DOHH2 (cell line): ENCODE data around the gene KDF1.

Experiments
- H3F3A ChIP-seq: fragments of 200-600 bp; sonication (generic), shearing (Covaris generic); 2 replicates; pipeline ENCODE4 v1.6.0; 2016; ENCODE audit warnings: antibody characterized with exemption, mild to moderate bottlenecking; ENCODE audit not compliant: control insufficient read depth, insufficient read depth
- H3K27ac ChIP-seq: fragments of 200-600 bp; sonication (generic); 2 replicates; pipeline ENCODE4 v1.5.1; 2014; ENCODE audit warnings: low read depth, mild to moderate bottlenecking, low read length, moderate library complexity
- H3K27me3 ChIP-seq: fragments of 200-600 bp; sonication (generic); 2 replicates; pipeline ENCODE4 v1.6.1; 2014; ENCODE audit warnings: mild to moderate bottlenecking, low read length, mixed read lengths; ENCODE audit not compliant: control insufficient read depth
- H3K36me3 ChIP-seq: fragments of 200-600 bp; sonication (generic); 2 replicates; pipeline ENCODE4 v1.6.1; 2014; ENCODE audit warnings: mild to moderate bottlenecking, low read length, moderate library complexity, mixed read lengths; ENCODE audit not compliant: control insufficient read depth
- H3K4me1 ChIP-seq: fragments of 200-600 bp; sonication (generic); 2 replicates; pipeline ENCODE4 v1.6.1; 2014; ENCODE audit warnings: mild to moderate bottlenecking, low read length, mixed read lengths; ENCODE audit not compliant: control insufficient read depth
- H3K4me2 ChIP-seq: fragments of 200-600 bp; sonication (generic); 2 replicates; pipeline ENCODE4 v1.6.0; 2014; ENCODE audit warnings: mild to moderate bottlenecking, low read length, moderate library complexity
- H3K4me3 ChIP-seq: fragments of 200-600 bp; sonication (generic); 2 replicates; pipeline ENCODE4 v1.5.1; 2014; ENCODE audit warnings: mild to moderate bottlenecking, low read length, mixed read lengths
- H3K79me2 ChIP-seq: fragments of 200-600 bp; sonication (generic); 2 replicates; pipeline ENCODE4 v1.6.1; 2014; ENCODE audit warnings: mild to moderate bottlenecking, low read length, mixed read lengths; ENCODE audit not compliant: control insufficient read depth
- H3K9me2 ChIP-seq: fragments of 200-600 bp; sonication (generic); replicated peaks from 2 replicates; pipeline ENCODE4 v1.6.1; 2014; ENCODE audit warnings: mild to moderate bottlenecking, low read length, mixed read lengths; ENCODE audit not compliant: control insufficient read depth
- H3K9me3 ChIP-seq: fragments of 200-600 bp; sonication (generic); 2 replicates; pipeline ENCODE4 v1.6.1; 2014; ENCODE audit warnings: antibody characterized with exemption, low read length, mixed read lengths; ENCODE audit not compliant: control insufficient read depth, insufficient read depth
- H4K20me1 ChIP-seq: fragments of 200-600 bp; sonication (generic); 2 replicates; pipeline ENCODE4 v1.6.0; 2014; ENCODE audit warnings: low read depth, mild to moderate bottlenecking, antibody characterized with exemption, low read length, moderate library complexity; ENCODE audit not compliant: control insufficient read depth, insufficient read depth
- EZH2phosphoT487 ChIP-seq: fragments of 200-600 bp; sonication (generic); IDR thresholded peaks from 2 replicates; pipeline ENCODE4 v1.6.1; 2017; ENCODE audit warnings: borderline replicate concordance, mild to moderate bottlenecking, antibody characterized with exemption, low read length, moderate library complexity, mixed read lengths
- TF ChIP-seq, protein P1 (sequence below): fragments of 200-600 bp; sonication (generic); IDR thresholded peaks from one replicate; pipeline ENCODE4 v1.5.1; 2014; ENCODE audit warnings: antibody characterized with exemption, mild to moderate bottlenecking, low read depth, low read length; ENCODE audit not compliant: poor library complexity, severe bottlenecking

Gene KDF1

GRCh38 chr1:27000817-27001460 is 40.7 kb upstream of the KDF1 start:
- Histone ChIP-seq H3K27me3 (peaks cover 34% of the 10 kb centered on the region), H3K4me1 (peaks cover 14% of the 10 kb centered on the region), H3K79me2 (no peaks in the 10 kb centered on the region), H3F3A (no peaks in the 10 kb centered on the region), H3K4me3 (no peak overlapping the region), H4K20me1 (no peaks in the 10 kb centered on the region), H3K4me2 (no peak overlapping the region), H3K27ac (no peak overlapping the region), H3K9me3 (no peaks in the 10 kb centered on the region), H3K36me3 (no peaks in the 10 kb centered on the region), H3K9me2 (no peaks in the 10 kb centered on the region)
- no peak for TF ChIP-seq EZH2phosphoT487
- TF ChIP-seq, protein P1, sequence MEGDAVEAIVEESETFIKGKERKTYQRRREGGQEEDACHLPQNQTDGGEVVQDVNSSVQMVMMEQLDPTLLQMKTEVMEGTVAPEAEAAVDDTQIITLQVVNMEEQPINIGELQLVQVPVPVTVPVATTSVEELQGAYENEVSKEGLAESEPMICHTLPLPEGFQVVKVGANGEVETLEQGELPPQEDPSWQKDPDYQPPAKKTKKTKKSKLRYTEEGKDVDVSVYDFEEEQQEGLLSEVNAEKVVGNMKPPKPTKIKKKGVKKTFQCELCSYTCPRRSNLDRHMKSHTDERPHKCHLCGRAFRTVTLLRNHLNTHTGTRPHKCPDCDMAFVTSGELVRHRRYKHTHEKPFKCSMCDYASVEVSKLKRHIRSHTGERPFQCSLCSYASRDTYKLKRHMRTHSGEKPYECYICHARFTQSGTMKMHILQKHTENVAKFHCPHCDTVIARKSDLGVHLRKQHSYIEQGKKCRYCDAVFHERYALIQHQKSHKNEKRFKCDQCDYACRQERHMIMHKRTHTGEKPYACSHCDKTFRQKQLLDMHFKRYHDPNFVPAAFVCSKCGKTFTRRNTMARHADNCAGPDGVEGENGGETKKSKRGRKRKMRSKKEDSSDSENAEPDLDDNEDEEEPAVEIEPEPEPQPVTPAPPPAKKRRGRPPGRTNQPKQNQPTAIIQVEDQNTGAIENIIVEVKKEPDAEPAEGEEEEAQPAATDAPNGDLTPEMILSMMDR, result no peak

GRCh38 chr1:27000090-27000816 is 40.0 kb upstream of the KDF1 start:
- no peaks in the 10 kb centered on the region for H4K20me1 ChIP-seq
- H3K27me3 ChIP-seq, result peaks cover 41% of the 10 kb centered on the region
- H3K9me2 ChIP-seq, result no peaks in the 10 kb centered on the region
- H3F3A ChIP-seq, result no peaks in the 10 kb centered on the region
- no peak for TF ChIP-seq EZH2phosphoT487
- TF ChIP-seq, protein P1, result no peak
- H3K4me2 ChIP-seq, result no peak overlapping the region
- H3K36me3 ChIP-seq, result no peaks in the 10 kb centered on the region
- peaks cover 14% of the 10 kb centered on the region for H3K4me1 ChIP-seq
- H3K4me3 ChIP-seq, result no peak overlapping the region
- H3K79me2 ChIP-seq, result no peaks in the 10 kb centered on the region
- no peaks in the 10 kb centered on the region for H3K9me3 ChIP-seq
- no peak overlapping the region for H3K27ac ChIP-seq

DNA sequence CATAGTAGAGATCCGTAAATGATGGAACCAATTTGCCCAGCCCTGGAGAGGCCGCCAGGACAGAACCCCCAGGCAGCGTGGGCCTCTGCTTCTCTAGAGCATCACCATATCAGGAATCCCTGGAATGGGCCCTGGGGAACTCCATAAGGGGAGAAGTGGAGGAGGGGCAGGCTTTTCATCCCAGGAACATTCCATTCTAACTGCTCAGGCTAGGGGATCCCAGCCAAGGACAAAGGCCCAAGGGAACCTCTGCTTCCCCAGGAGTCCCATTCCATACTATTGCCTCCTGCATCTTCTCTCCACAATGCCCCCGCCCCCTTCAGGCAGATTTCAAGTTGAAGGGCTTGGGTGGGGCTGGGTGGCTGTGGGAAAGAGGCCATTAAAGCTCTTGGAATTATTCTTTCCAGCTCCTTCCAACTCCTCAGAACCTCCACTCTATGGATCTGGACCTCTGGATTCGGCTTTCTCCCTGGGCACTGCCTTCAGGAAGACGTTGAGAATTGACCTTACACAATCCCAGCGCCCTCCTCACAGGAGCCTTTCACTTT is 39.2 kb upstream of the KDF1 start:
- H3K4me2 ChIP-seq, result no peak overlapping the region
- no peaks in the 10 kb centered on the region for H3F3A ChIP-seq
- TF ChIP-seq, protein P1, result no peak
- TF ChIP-seq EZH2phosphoT487, result no peak
- H3K9me2 ChIP-seq, result no peaks in the 10 kb centered on the region
- H3K4me3 ChIP-seq, result no peak overlapping the region
- no peaks in the 10 kb centered on the region for H4K20me1 ChIP-seq
- H3K27ac ChIP-seq, result no peak overlapping the region
- peaks cover 48% of the 10 kb centered on the region for H3K27me3 ChIP-seq
- H3K36me3 ChIP-seq, result no peaks in the 10 kb centered on the region
- no peaks in the 10 kb centered on the region for H3K9me3 ChIP-seq
- H3K79me2 ChIP-seq, result no peaks in the 10 kb centered on the region
- H3K4me1 ChIP-seq, result peaks cover 14% of the 10 kb centered on the region
